GM18511 (cell line): Measurements from ENCODE around the gene POT1.

Experiments
- ATAC-seq: cut with Tn5 transposase; IDR thresholded peaks from one replicate; pipeline ENCODE4 v1.9.1; 2021; ENCODE audit warnings: mild to moderate bottlenecking, moderate library complexity; ENCODE audit not compliant: unreplicated experiment

The POT1 gene

GRCh38 chr7:124811341-124811740, 118.3 kb downstream of the POT1 start:
- ATAC-seq, result peak; percentile 59

GRCh38 chr7:124810605-124811004, 119.0 kb downstream of the POT1 start:
- ATAC-seq, result no peak

- no peak for ATAC-seq
Measured at GRCh38 chr7:124808206-124808605, 121.4 kb downstream of the POT1 start.

- no peak for ATAC-seq
Measured at GRCh38 chr7:124801330-124801895, 128.2 kb downstream of the POT1 start.

- ATAC-seq, result no peak
Measured at GRCh38 chr7:124800386-124800785, 129.2 kb downstream of the POT1 start.

- ATAC-seq, result no peak
Measured at GRCh38 chr7:124799448-124799847, 130.2 kb downstream of the POT1 start.

- ATAC-seq, result no peak
Measured at GRCh38 chr7:124796771-124797170, 132.9 kb downstream of the POT1 start.

GRCh38 chr7:124792696-124793095, 136.9 kb downstream of the POT1 start:
- no peak for ATAC-seq

- no peak for ATAC-seq
Measured at GRCh38 chr7:124792002-124792401, 137.6 kb downstream of the POT1 start.

GRCh38 chr7:124791426-124791825, 138.2 kb downstream of the POT1 start:
- no peak for ATAC-seq

GRCh38 chr7:124790645-124791044, 139.0 kb downstream of the POT1 start:
- peak; percentile 65 for ATAC-seq

GRCh38 chr7:124785994-124786393, 143.6 kb downstream of the POT1 start:
- ATAC-seq, result no peak

- ATAC-seq, result peak; percentile 87
Measured at GRCh38 chr7:124784879-124785818, 144.5 kb downstream of the POT1 start.

- ATAC-seq, result no peak
Measured at GRCh38 chr7:124783271-124783670, 146.4 kb downstream of the POT1 start.

GRCh38 chr7:124781907-124782734, 147.5 kb downstream of the POT1 start:
- no peak for ATAC-seq

- no peak for ATAC-seq
Measured at GRCh38 chr7:124781418-124781817, 148.2 kb downstream of the POT1 start.

GRCh38 chr7:124780608-124781007, 149.0 kb downstream of the POT1 start:
- no peak for ATAC-seq

GRCh38 chr7:124780056-124780455, 149.6 kb downstream of the POT1 start:
- ATAC-seq, result no peak

GRCh38 chr7:124779620-124780019, 150.0 kb downstream of the POT1 start:
- ATAC-seq, result no peak

- ATAC-seq, result no peak
Measured at GRCh38 chr7:124779194-124779593, 150.4 kb downstream of the POT1 start.

GRCh38 chr7:124777268-124777667, 152.4 kb downstream of the POT1 start:
- no peak for ATAC-seq
